Panc1 (cell line): ENCODE measurements around the gene SEMA6A. TPM values are rescaled to one million over a fixed set of nuclear protein-coding genes. Genes with fewer than 3 reads are reported as not detected.

ENCODE experiments used
- ATAC-seq: fragments of 200-7000 bp; cut with Tn5 transposase; 2 replicates; pipeline ENCODE4 v1.9.1; 2020; ENCODE audit warnings: mild to moderate bottlenecking, moderate library complexity
- BruUV-seq: library from RNA; stranded (reverse); fragments of 400-500 nt; replicated peaks from 2 replicates; lab custom pipeline; 2021; lab: Mats Ljungman, UMichigan
- CTCF ChIA-PET: fragments of 300-600 bp; sonication (Branson Sonifier 250); formaldehyde crosslinking; loops from one replicate; lab custom pipeline; 2022; ENCODE audit warnings: antibody characterized with exemption; lab: Charles Lee
- POLR2A ChIA-PET: fragments of 300-600 bp; sonication (Branson Sonifier 250); formaldehyde crosslinking; loops from one replicate; lab custom pipeline; 2022; ENCODE audit warnings: antibody characterized with exemption; lab: Charles Lee
- DNase-seq: peaks from one replicate; pipeline ENCODE4 v3.0.0-alpha.2; 2010; ENCODE audit warnings: low read depth, low spot score
- H3K27ac ChIP-seq: 2 replicates; pipeline ENCODE4 v1.5.1; 2011; ENCODE audit warnings: mild to moderate bottlenecking, low read length, inconsistent platforms
- H3K27me3 ChIP-seq: fragments of 200-500 bp; sonication (Bioruptor generic); 2 replicates; pipeline ENCODE4 v1.6.0; 2014; ENCODE audit warnings: low read length, inconsistent platforms; ENCODE audit not compliant: control insufficient read depth, insufficient read depth
- H3K36me3 ChIP-seq: fragments of 200-500 bp; sonication (Bioruptor generic); 2 replicates; pipeline ENCODE4 v1.5.1; 2014; ENCODE audit warnings: inconsistent platforms, mild to moderate bottlenecking, low read length, moderate library complexity; ENCODE audit not compliant: control insufficient read depth, insufficient read depth
- H3K4me1 ChIP-seq: 2 replicates; pipeline ENCODE4 v1.5.1; 2011; ENCODE audit warnings: inconsistent platforms, mild to moderate bottlenecking, low read length, moderate library complexity; ENCODE audit not compliant: control insufficient read depth, insufficient read depth
- H3K4me3 ChIP-seq, 2 experiments: 2 replicates each; pipeline ENCODE4 v1.5.1; 2011 to 2012; ENCODE audit warnings: low read depth in 2 of 2, low read length in 2 of 2, mild to moderate bottlenecking in 2 of 2, inconsistent platforms in 1 of 2, moderate library complexity in 1 of 2
- H3K9me3 ChIP-seq: fragments of 200-500 bp; sonication (Bioruptor generic); 2 replicates; pipeline ENCODE4 v1.5.1; 2014; ENCODE audit warnings: low read depth, mild to moderate bottlenecking, inconsistent platforms, low read length, moderate library complexity; ENCODE audit not compliant: control insufficient read depth, insufficient read depth
- POLR2AphosphoS5 ChIP-seq: IDR thresholded peaks from 2 replicates; pipeline ENCODE4 v1.6.1; 2012; ENCODE audit warnings: mild to moderate bottlenecking, low read depth, low read length, moderate library complexity
- SIN3A ChIP-seq: IDR thresholded peaks from 2 replicates; pipeline ENCODE4 v1.6.1; 2012; ENCODE audit warnings: low read depth, mild to moderate bottlenecking, low read length, moderate library complexity, borderline replicate concordance; ENCODE audit not compliant: insufficient read depth
- TCF7L2 ChIP-seq: IDR thresholded peaks from 2 replicates; pipeline ENCODE4 v1.6.1; 2011; ENCODE audit warnings: mild to moderate bottlenecking, low read depth, low read length, inconsistent platforms
- in situ Hi-C: cut with HindIII; loops from 2 replicates; pipeline ENCODE4 v1.10.0; 2016; ENCODE audit warnings: low sequenced_read_pairs, low pct_unique_long_range_greater_than_20kb
- intact Hi-C: fragments of 100-400 bp; cut with micrococcal nuclease; formaldehyde crosslinking; loops from one replicate; pipeline ENCODE4 v1.10.0; 2022; ENCODE audit not compliant: unreplicated experiment
- total RNA-seq: library from RNA; stranded (reverse); gene quantifications from one replicate; pipeline ENCODE4 v1.2.1, GENCODE V29; 2021; ENCODE audit not compliant: unreplicated experiment
- TF ChIP-seq, protein P1 (sequence below), 2 experiments: IDR thresholded peaks; 2 replicates each; pipeline ENCODE4 v1.6.1; 2011 to 2012; ENCODE audit warnings: low read depth in 2 of 2, control low read depth in 1 of 2, low read length in 1 of 2, mild to moderate bottlenecking in 1 of 2, moderate library complexity in 1 of 2; ENCODE audit not compliant: insufficient read depth in 1 of 2
- TF ChIP-seq, protein P2 (sequence below): fragments of 450-650 bp; IDR thresholded peaks from 2 replicates; pipeline ENCODE4 v1.5.1; 2017; ENCODE audit warnings: mild to moderate bottlenecking

Gene SEMA6A
- total RNA-seq, 1 experiment from 2014 or later, result 0.54 TPM

DNA sequence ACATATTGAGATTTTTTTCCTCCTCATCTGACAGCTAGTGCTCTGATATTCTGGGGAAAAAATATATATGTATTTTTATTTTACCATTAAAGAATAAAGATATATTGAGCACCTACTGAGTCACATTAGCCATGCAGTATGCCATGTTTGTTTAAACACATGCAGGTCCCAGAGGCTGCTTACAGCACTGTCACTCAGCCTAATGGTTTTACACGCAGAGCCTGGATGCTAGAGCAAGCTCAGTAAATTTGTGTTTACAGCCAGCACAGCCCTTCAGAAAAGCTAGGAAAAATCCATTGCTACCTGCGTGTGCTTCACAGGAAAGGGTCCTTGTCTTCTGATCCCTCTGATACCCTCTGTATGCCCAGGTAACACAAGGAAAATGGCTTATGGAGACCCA, 146.2 kb downstream of the SEMA6A start:
- POLR2A ChIA-PET, result no interaction called here
- no peaks in the 10 kb centered on the region for H3K9me3 ChIP-seq
- H3K27ac ChIP-seq, result no peak overlapping the region
- DNase-seq, result no peak
- BruUV-seq, result no TSS peak
- no peaks in the 10 kb centered on the region for H3K36me3 ChIP-seq
- in situ Hi-C loops, result no loop called here
- CTCF ChIA-PET, result interaction anchor here (0.6 kb wide), 1 partner anchor 348 kb away, joined by 3 read pairs; no protein-coding TSS in a partner anchor
- no peak for ATAC-seq
- intact Hi-C loops, result no loop called here
- H3K4me3 ChIP-seq, result no peak overlapping the region
- H3K27me3 ChIP-seq, result no peaks in the 10 kb centered on the region
- TF ChIP-seq, protein P1, sequence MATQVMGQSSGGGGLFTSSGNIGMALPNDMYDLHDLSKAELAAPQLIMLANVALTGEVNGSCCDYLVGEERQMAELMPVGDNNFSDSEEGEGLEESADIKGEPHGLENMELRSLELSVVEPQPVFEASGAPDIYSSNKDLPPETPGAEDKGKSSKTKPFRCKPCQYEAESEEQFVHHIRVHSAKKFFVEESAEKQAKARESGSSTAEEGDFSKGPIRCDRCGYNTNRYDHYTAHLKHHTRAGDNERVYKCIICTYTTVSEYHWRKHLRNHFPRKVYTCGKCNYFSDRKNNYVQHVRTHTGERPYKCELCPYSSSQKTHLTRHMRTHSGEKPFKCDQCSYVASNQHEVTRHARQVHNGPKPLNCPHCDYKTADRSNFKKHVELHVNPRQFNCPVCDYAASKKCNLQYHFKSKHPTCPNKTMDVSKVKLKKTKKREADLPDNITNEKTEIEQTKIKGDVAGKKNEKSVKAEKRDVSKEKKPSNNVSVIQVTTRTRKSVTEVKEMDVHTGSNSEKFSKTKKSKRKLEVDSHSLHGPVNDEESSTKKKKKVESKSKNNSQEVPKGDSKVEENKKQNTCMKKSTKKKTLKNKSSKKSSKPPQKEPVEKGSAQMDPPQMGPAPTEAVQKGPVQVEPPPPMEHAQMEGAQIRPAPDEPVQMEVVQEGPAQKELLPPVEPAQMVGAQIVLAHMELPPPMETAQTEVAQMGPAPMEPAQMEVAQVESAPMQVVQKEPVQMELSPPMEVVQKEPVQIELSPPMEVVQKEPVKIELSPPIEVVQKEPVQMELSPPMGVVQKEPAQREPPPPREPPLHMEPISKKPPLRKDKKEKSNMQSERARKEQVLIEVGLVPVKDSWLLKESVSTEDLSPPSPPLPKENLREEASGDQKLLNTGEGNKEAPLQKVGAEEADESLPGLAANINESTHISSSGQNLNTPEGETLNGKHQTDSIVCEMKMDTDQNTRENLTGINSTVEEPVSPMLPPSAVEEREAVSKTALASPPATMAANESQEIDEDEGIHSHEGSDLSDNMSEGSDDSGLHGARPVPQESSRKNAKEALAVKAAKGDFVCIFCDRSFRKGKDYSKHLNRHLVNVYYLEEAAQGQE (IDR thresholded peaks at IDR 0.05; ENCODE audit: insufficient read depth in 1 of 2, low read depth in 2 of 2, low read length in 1 of 2), result no peak
- TF ChIP-seq TCF7L2 (no peak), SIN3A (no peak), POLR2AphosphoS5 (no peak)
- TF ChIP-seq, protein P2, sequence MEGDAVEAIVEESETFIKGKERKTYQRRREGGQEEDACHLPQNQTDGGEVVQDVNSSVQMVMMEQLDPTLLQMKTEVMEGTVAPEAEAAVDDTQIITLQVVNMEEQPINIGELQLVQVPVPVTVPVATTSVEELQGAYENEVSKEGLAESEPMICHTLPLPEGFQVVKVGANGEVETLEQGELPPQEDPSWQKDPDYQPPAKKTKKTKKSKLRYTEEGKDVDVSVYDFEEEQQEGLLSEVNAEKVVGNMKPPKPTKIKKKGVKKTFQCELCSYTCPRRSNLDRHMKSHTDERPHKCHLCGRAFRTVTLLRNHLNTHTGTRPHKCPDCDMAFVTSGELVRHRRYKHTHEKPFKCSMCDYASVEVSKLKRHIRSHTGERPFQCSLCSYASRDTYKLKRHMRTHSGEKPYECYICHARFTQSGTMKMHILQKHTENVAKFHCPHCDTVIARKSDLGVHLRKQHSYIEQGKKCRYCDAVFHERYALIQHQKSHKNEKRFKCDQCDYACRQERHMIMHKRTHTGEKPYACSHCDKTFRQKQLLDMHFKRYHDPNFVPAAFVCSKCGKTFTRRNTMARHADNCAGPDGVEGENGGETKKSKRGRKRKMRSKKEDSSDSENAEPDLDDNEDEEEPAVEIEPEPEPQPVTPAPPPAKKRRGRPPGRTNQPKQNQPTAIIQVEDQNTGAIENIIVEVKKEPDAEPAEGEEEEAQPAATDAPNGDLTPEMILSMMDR, result no peak
- H3K4me1 ChIP-seq, result no peaks in the 10 kb centered on the region

DNA sequence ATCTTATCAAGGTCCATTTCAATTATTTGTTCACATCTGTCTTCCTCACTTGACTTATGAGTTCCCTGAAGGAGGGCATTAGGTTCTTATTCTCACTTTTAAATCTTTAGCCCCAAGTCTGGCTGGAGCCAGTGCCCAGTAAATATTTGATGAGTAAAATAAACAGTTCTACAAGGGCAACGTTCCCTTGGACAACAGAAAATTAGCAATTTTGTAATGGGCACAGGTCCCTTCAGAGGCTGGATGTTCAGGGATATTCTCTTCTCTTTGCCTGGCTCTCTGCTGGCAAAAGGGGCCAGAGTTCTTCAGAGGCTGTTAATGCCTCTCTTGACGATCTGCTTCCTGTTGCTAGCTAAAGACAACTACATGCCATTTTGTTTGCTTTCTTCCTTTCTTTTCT, 149.7 kb downstream of the SEMA6A start:
- no peak overlapping the region for H3K27ac ChIP-seq
- CTCF ChIA-PET, result no interaction called here
- no peaks in the 10 kb centered on the region for H3K4me1 ChIP-seq
- H3K9me3 ChIP-seq, result no peaks in the 10 kb centered on the region
- intact Hi-C loops, result no loop called here
- no peak for ATAC-seq
- no peak overlapping the region for H3K4me3 ChIP-seq
- BruUV-seq, result no TSS peak
- DNase-seq, result no peak
- TF ChIP-seq POLR2AphosphoS5 (no peak), TCF7L2 (no peak), SIN3A (no peak)
- TF ChIP-seq, protein P1 (IDR thresholded peaks at IDR 0.05; ENCODE audit: insufficient read depth in 1 of 2, low read depth in 2 of 2, low read length in 1 of 2), result no peak
- TF ChIP-seq, protein P2, result no peak
- in situ Hi-C loops, result no loop called here
- POLR2A ChIA-PET, result no interaction called here
- no peaks in the 10 kb centered on the region for H3K27me3 ChIP-seq
- no peaks in the 10 kb centered on the region for H3K36me3 ChIP-seq
